GM18861 (cell line): ENCODE measurements around the gene STARD8.

Experiments used
- ATAC-seq: cut with Tn5 transposase; IDR thresholded peaks from one replicate; pipeline ENCODE4 v1.9.1; 2021; ENCODE audit not compliant: unreplicated experiment

The STARD8 gene

DNA sequence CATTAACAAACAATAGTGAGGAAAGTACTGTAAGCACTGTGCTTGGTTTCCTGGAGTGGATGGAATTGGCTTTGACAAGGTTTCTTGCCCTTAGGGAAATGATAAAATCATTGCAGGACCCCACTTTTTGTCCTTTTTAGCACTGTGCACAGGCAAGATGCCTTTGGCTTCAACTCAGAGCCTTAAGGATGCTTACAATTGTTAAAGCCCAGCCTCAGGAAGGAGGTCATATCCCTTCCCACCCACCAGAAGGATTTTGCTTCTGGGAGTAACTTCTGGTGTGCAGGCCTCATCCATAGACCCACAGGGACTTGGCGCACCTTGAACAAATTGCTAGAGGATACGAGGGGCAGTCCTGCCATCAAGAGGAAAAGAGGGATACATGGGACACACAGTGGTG is 44.5 kb downstream of the STARD8 start:
- ATAC-seq: no peak

GRCh38 chrX:68692651-68693050 is 45.2 kb downstream of the STARD8 start:
- no peak for ATAC-seq

- peak; percentile 36 for ATAC-seq
These were observed 46.3 kb downstream of the STARD8 start for GRCh38 chrX:68693481-68694434.

GRCh38 chrX:68694435-68695205 is 47.2 kb downstream of the STARD8 start:
- ATAC-seq: no peak

DNA sequence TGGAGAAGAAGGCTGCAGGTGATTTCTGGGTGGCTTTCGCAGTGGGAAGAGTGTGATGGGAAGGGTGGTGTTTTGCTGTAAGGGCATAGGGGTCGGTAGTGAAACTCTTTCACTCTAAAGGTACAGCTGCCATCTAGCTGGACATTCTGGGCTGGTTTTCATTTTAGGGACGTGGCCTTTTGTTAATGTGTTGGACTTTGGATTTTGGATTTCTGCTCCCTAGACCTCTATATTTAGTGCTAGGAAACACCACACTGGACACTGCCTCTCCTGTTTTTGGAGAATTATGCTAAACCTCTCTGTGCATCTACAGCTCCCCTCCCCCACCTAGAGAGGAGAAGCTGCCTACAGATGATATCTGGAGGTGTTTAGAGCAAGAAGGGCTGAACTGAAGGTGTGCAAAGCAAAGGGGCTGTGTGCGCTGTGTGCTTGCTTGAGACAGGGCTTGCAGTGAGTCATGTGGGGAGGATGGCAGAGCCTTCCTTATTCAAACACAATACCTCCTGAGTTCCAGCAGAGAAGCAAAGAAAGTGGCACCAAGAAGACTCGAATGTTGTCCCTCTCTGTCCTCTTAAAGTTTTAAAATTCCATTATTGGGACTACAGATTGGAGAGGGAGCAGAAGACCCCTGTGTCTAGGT is 47.9 kb downstream of the STARD8 start:
- no peak for ATAC-seq

DNA sequence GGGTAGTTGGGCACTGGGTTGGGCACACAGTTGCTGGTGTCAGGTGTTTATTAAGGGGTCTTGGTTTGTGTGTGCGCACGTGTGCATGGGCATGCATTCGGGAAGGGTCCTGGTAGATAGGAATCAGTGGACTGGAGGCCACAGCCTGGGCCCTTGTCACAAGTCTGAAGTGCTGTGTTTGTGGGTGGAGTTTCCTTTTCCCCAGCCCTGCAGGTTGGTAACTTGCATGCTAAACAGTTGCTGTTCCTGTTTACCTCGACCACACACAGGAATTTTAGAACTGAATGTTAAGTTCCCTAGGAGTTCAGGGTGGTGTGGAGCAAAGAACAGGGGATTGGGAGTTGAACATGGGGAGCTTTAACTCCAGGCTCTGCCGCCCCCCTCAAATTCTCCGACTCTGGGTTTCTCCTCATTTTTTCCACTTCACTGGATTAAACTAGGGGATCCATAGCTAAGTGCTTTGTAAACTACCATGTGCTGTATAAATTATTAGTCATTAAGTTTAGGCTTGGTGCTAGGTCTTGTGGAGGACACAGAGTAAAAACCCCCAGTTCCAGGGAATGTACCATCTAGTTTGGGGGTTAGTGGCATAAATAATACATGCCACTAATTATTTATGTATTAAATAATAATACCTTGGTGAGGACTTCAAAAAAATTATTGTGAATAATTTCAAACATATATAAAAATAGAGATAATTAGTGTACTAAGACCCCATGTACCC is 49.0 kb downstream of the STARD8 start:
- no peak for ATAC-seq

DNA sequence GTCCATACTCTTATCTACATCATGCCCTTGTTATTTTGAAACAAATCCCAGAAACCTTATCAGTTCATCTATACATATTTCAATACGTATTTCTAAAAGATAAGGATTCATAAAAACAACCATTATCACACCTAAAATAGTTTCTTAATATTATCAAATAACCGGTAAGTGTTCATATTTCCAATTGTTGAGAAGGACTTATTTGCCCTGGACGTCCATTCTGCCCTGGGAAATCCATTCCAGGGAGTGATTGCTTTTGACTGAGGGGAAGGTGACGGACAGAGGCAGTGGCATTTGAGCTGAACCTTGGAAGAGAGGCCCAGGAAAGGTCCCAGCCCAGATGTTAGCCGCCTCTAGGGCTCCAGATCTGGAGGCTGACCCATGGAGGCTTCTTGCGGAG is 49.6 kb downstream of the STARD8 start:
- no peak for ATAC-seq

DNA sequence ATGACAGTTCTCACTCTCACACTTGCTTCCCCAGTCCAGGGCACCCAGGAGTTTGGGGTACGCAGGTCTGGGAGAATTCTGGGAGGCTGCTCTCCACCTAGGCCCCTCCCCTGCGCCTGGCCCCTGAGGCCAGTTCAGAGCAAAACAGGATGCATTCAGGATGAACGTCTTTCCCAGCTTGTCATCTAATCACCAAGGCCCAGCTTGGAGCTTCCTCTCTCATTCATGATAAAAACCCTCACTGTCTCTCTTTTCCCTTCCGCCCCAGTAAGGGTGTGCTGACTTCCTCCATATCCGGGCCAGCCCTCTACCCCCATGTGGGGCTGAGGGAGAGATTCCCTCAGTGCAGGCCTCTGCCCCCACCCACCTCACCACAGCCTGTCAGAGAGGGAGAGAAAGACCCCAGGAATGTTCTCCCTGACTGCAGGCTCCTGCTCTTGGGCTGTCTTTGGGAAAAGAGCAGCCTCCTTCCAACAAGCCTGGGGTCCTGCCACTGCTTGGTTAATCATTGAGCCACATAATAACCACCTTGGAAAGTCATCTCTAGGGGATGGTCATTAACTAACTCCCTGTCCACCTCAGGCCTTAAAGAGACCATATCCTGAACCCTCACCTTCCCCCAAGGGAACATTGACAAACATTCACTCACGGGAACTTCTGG is 50.1 kb downstream of the STARD8 start:
- no peak for ATAC-seq

DNA sequence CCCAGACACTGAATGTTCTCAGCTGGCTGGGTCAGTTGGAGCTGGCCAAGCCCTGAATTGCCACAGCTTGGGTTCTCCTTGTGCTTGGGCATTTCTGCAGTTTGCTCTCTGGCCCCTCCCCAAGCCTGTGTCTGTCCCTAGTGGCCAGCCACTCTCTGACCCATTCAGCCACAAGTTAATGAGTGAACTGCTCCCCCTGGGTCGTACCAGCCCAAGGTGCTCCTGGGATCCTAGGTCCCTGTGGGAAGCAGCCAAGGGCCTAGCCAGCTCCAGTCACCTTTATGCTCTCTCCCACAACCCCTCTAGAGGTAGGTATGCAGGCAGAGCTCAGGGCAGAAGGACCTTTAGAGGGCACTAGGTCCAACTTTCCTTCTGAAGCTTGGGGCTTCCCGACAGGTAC is 51.5 kb downstream of the STARD8 start:
- ATAC-seq: no peak

DNA sequence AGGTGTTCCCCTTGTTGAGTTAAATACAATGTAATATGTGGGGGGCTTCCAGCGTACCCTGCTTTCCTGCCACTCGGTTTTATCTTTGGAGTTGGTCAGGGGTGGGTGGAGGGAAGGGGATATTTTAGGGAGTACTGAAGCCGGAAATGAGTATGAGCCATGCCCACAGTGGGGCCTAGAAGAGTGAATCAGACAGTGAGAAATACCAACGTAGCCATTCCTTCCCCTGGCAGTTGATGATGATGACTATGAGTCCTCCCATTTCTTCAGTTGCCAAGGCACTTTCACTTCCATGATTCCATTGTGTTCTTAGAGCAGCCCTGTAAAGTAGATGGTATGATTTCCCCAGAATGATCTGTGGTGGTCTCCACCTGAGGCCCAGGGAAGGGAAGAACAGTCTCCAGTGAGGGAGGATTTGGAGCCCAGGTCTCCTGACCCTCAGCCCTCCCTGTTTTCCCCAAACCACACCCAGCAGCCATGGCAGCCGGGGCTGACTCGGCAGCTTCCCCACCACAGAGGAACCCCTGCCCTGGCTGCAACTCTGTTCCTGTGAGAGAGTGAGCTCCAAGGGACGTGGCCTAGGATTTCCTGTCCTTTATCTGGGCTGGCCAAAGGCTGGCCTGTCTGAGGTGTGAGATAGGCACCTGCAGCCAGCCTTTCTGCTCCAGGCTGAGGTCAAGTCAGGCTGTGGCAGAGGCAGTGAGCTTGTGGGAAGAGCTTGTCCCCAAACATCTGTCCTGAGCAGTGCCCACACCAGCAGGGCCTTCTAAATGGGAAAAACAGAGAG is 52.7 kb downstream of the STARD8 start:
- no peak for ATAC-seq

DNA sequence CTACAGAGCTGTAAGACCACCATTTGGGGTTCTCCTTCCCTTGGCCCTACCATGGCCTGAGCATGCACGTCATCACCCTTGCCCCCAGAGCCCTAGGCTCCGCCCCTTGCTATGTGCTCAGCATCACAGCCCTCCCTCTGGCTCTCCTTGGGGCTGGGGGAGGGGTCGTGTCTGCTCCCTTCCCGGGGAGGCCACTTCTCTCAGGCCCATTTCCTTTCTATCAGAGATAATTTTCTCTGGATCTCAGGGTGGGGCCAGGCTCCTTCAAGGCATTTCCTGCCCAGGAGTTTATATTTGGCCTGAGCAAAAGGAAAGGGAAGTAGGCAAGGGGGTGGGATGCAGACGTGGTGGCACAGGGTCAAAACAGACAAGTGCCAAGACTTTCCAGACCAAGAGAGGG is 55.9 kb downstream of the STARD8 start:
- no peak for ATAC-seq

GRCh38 chrX:68703846-68704245 is 56.4 kb downstream of the STARD8 start:
- no peak for ATAC-seq

- ATAC-seq: no peak
These were observed 58.5 kb downstream of the STARD8 start for GRCh38 chrX:68705986-68706385.

GRCh38 chrX:68708503-68709290 is 61.2 kb downstream of the STARD8 start:
- ATAC-seq: no peak

- ATAC-seq: no peak
These were observed 63.6 kb downstream of the STARD8 start for GRCh38 chrX:68710870-68711576.

GRCh38 chrX:68711845-68712244 is 64.4 kb downstream of the STARD8 start:
- ATAC-seq: no peak

DNA sequence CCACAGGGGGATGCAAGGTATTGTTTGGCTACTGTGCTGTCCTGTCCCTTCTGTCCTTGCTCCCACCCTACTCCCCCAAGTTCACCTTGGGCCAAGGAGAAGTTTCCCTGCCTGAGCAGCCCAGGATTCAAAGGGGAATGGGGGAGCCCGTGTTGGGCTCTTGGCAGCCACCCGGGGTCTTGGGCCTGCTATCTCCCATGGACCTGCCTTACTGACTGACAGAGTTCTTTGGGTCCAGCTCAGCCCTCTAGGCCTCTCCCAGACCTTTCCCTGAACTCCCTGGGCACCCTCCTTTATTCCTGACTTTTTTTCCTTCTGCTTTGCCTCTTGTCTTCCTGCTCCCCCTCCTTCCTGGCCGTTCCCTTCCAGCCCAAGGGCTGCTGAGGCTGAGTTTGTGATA is 67.4 kb downstream of the STARD8 start:
- no peak for ATAC-seq

- ATAC-seq: no peak
These were observed 69.7 kb downstream of the STARD8 start for GRCh38 chrX:68717196-68717595.
